LNCAP (cell line): Measurements from ENCODE around the gene LDB3.

ENCODE experiments used
- CTCF ChIP-seq: fragments of 450-650 bp; IDR thresholded peaks from 2 replicates; pipeline ENCODE4 v1.5.1; 2017; ENCODE audit warnings: mild to moderate bottlenecking

The LDB3 gene

GRCh38 chr10:86653987-86654386 lies 14.3 kb upstream of the LDB3 start:
- no peak for TF ChIP-seq CTCF

- no peak for TF ChIP-seq CTCF
These were observed 13.7 kb upstream of the LDB3 start, which contains the start of gene OPN4 for GRCh38 chr10:86654411-86655172. TSS of gene OPN4 (plus strand) at chr10:86654547. CDS start at chr10:86654784, 237 bp downstream.

- no peak for TF ChIP-seq CTCF
These were observed 13.2 kb upstream of the LDB3 start for GRCh38 chr10:86655173-86655540.

- no peak for TF ChIP-seq CTCF
These were observed 12.7 kb upstream of the LDB3 start for GRCh38 chr10:86655596-86655995.

GRCh38 chr10:86657011-86657395 lies 11.3 kb upstream of the LDB3 start:
- TF ChIP-seq CTCF, result no peak

- no peak for TF ChIP-seq CTCF
These were observed 10.8 kb upstream of the LDB3 start for GRCh38 chr10:86657396-86658011.

- TF ChIP-seq CTCF, result no peak
These were observed 10.0 kb upstream of the LDB3 start for GRCh38 chr10:86658261-86658741.
